K562 treated with DMSO at 1 percent for 48 hours (cell line): ENCODE measurements around the gene GPR34. TPM values are rescaled to one million over a fixed set of nuclear protein-coding genes. Genes with fewer than 3 reads are reported as not detected.

Experiments used
- total RNA-seq: library from RNA; unstranded; fragments of 300-600 nt; gene quantifications from 2 replicates; pipeline ENCODE4 v1.2.3, GENCODE V29; 2022; ENCODE audit warnings: low replicate concordance; ENCODE audit errors: extremely low read depth

The GPR34 gene, protein sequence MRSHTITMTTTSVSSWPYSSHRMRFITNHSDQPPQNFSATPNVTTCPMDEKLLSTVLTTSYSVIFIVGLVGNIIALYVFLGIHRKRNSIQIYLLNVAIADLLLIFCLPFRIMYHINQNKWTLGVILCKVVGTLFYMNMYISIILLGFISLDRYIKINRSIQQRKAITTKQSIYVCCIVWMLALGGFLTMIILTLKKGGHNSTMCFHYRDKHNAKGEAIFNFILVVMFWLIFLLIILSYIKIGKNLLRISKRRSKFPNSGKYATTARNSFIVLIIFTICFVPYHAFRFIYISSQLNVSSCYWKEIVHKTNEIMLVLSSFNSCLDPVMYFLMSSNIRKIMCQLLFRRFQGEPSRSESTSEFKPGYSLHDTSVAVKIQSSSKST
- total RNA-seq, result not detected in 2 replicates

DNA sequence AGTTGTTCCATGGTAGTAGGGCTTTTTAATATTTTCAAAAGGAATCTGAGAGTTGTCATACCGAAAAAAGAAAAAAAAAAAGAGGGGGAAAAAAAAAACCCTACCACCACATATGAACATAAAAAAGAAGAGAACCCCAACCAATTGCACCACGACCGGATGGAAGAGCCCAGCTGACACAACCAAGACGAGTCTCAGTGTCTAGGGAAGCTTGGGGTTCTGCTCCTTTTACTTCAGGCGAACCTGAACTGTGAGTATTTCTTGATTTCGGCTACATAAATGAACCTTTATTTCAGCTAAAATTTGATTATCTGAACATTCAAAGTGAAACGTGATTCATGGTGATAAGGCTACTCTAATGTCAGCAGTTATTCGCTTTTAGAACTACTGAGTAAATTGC, at the start of gene GPR34:
Gene GPR34 (plus strand): TSS at position 139 of the 400 bp plus-strand sequence. CDS start 6,661 bp downstream, outside the sequence.

DNA sequence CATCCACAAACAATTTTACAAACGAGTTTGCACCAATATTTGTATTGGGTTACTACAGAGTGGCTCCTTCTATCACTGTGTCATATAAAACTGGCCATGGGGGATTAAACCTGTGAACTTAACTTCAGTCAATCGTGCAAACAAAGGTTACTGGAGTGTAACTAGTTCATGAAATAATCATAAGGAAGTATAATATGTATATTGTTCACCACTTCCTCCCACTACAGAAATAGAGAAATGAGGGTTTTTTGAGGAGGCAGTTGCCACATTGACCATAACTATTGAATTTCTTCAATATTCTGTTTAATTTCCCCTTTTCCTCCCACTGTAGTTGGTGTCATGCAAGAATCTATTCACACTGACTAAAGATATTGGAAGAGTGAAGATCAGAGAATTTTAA, 35.1 kb downstream of the GPR34 start, which contains the start of gene GPR82:
Gene GPR82 (plus strand): TSS at position 356 of the 400 bp plus-strand sequence. CDS start 2,846 bp downstream, outside the sequence.

Other genes with a start within 250 kb of the GPR34 start
- gene NYX, start 241.6 kb upstream of the GPR34 start, total RNA-seq, result not detected in 2 replicates
- gene GPR82, start 35.2 kb downstream of the GPR34 start, total RNA-seq, result not detected in 2 replicates
- gene CASK, start 234.6 kb downstream of the GPR34 start, total RNA-seq, result not detected in 2 replicates